GM18858 (cell line): ENCODE data around the gene TSPAN33.
"Not testable (repeated sequence)": the region's sequence is repeated elsewhere in the genome, so short reads cannot be mapped to it uniquely, and the experiment has no call there.

Experiments
- ATAC-seq: cut with Tn5 transposase; IDR thresholded peaks from one replicate; pipeline ENCODE4 v1.9.1; 2021; ENCODE audit not compliant: unreplicated experiment

The TSPAN33 gene

DNA sequence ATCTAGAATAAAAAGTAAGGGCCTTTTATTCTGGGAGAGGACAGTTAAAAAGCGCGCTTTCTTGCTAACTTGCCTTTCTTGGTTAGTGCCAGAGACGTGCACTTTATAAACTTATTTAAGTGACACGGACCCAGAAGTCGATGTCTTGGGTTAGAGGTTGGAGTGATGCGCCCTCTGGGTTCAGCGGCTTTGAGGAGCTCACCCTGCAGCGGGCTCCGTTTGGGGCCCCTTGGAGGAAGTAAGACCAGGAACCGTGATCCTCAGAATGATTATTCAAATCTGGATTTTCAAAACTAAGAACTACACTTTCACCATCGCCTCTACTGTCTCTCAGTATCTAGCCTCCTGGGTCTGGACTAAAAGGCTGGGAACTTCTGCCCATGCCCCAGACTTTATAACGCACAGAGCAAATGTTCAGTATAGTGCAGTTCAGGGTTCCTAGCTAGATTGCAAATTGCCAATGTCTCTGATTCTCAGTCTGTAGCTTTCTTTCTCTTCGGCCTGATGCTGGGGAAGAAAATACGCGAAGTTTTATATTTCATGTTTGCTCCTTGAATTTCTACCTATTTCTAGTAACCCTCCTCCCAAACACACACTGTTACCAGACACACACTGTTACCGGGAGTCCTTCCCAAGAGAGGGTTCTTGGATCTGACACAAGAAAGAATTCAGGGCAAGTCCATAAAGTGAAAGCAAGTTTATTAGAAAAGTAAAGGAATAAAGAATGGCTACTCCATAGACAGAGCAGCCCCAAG lies 25.4 kb downstream of the TSPAN33 start:
- peak; percentile 49 for ATAC-seq

DNA sequence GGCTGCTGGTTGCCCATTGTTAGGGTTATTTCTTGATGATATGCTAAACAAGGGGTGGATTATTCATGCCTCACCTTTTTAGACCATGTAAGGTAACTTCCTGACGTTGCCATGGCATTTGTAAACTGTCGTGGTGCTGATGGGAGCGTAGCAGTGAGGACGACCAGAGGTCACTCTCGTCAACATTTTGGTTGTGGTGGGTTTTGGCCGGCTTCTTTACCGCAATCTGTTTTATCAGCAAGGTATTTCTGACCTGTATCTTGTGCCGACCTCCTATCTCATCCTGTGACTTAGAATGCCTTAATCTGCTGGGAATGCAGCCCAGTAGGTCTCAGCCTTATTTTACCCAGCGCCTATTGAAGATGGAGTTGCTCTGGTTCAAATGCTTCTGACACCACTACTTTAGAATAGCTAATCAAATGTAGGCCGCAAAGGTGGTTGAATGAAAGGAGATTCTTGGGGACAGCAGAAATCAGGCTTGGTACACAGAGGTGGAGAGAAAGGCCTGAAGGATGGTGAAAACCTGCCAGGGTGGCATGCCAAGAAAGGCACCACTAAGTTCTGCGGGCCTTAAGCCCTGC lies 26.0 kb downstream of the TSPAN33 start:
- no peak for ATAC-seq

DNA sequence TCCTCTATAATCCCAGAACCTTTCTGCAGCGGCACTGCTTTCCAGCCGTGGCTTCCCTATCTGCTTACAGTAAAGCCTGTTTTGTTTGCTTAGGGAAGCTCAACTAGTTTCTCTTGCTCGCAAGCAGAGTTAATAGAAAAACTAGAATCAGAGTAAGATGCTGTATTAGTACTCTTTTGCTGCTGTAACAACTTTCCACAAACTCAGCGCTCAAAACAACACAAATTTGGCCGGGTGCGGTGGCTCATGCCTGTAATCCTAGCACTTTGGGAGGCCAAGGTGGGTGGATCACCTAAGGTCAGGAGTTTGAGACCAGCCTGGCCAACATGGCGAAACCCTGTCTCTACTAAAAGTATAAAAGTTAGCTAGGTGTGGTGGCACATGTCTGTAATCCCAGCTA lies 29.4 kb downstream of the TSPAN33 start:
- not testable (repeated sequence) for ATAC-seq

DNA sequence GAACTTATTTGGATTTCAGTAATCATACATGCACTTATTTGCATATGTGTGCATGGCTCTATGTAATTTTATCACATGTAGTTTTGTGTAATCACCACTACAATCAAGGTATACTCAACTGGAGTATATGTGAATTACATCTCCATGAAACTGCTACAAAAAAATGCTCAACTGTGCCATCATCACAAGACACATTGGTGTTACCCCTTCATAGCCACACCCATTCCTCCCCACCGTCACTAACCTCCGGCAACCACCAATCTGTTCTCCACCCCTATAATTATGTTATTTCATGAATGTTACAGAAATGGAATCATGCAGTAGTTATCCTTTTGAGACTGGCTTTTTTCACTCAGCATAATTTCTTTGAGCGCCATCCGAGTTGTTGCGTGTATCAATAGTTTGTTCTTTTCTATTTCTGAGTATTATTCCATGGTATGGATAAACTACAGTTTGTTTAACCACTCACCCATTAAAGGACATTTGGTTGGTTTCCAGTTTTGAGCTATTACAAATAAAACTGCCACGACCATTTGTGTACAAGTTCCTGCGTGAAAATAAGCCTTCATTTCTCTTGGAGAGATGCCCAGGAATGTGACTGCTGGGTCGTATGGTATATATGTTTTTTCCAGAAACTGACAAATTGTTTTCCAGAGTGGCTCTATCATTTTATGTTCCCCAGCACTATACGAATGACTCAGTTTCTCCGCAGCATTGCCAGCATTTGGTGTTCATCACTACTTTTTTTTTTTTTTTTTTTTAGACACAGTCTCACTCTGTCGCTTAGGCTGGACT lies 32.6 kb downstream of the TSPAN33 start:
- no peak for ATAC-seq

DNA sequence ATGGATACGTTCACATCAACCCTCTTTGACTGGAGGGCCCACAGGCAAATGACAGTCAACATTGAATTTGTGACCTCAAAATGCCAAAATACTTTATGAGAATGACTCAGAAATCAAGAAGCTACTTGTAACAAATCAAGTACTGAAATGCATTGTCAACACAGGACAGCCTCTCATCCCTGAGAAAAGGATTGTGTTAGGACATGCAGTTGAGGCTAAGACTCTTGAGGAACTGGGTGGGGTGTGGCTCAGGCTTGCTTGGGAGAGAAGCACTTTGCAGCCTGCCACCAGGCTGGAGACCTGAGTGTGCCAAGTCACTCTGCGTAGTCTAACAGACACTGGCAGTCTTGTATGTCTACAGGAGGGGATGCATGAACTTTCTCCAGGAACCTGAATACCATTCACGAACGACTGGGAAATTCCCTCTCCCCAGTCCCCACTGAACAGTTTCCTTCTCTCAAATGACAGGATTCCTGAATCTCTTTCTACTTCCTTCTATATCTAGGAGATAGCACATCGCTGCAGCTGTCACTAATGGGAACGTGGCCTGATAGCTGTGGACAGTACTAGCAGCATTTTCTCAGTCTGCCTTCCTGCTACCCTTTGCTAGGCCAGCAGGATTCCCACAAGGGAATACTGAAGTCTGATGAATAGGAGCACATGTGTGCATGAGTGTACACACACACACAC lies 40.6 kb downstream of the TSPAN33 start:
- no peak for ATAC-seq

GRCh38 chr7:129186749-129187260 lies 42.3 kb downstream of the TSPAN33 start:
- ATAC-seq, result no peak

DNA sequence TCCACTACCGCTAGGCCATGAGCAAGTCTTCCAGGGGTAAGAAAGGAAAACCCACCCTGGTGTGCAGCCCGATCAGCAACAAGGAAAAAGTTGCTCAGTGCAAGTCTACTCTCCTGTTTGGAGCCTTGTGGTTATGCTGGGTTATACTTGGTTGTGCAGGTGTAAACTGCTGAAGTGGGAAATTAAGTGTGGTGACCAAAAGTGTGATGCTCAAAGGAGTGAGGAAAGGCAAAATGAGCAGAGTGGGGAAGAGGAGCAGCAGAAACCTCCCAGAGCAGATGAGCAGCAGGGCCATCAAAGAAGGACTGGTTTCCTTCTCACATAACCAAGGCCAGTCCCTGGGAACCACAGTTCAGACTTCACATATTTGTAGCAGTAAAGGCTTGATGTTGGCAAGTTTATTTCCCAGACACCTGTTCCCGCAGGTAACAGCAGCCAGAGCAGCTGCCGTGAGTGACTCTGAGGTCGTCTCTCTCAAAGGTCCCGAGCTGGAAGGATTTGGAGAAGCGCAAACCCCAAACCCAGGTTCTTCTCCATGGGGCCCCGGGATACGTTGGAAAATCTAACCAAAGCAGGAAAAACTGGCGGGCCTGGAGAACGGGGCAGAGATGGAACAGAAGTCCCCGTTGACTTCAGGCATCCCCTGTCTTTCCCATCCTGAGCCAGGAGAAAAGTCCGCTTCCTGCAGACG lies 43.3 kb downstream of the TSPAN33 start:
- ATAC-seq, result no peak

GRCh38 chr7:129188372-129188891 lies 43.9 kb downstream of the TSPAN33 start, which contains the start of gene SMO:
SMO (plus strand) TSS chr7:129188633; CDS start chr7:129189152, 519 bp downstream.
- ATAC-seq, result no peak

- ATAC-seq, result no peak
Observed at GRCh38 chr7:129188892-129189660, 44.6 kb downstream of the TSPAN33 start.

DNA sequence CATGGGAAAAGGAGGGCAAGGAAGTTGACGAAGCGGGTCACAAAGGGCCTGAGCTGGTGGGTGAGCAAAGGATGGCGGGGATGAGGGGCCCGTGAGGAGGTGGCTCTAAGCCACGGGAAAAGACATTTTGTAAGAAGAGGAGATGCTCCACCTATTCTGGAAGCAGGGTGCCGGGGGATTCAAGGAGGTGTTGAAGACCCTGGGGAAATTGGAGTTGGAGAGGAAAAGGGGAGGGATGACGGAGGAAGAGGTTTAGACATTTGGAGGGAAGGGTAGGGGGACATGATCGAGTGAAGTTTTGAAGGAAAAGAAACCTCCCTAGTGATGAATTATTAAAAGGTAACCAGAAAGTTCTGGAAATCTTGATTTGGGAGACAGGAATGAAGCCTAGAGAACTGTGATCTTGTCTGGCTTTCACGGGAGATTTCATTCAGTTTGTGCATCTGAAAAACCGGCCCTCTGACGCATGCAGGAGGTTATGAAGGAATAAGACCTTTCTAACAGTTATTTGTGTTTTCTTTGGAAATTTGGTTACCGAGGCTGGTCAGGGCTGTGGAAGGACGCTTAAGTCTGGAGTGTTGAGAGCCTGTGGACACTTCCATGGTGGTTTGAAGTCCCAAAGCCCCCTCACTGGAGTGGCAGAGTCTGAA lies 45.3 kb downstream of the TSPAN33 start:
- no peak for ATAC-seq

- ATAC-seq, result no peak
Observed at GRCh38 chr7:129191272-129191671, 46.8 kb downstream of the TSPAN33 start.

GRCh38 chr7:129193892-129194291 lies 49.4 kb downstream of the TSPAN33 start:
- ATAC-seq, result no peak

DNA sequence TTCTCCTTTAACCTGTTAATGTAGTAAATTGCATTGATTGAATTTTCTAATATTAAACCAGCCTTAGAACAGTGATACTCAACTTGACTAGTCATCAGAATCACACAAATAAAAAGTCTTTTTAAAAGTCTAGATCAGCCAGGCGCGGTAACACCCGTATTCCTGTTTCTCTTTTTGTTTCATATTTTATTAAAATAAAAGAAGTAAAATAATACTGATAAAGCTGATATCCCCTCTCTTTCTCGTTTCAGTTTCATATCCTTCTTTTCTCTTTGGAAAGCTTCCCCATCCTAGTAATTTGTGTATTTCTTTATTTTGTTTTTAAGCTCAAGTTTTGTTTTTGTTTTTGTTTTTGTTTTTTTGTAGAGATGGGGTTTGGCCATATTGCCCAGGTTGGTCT lies 53.3 kb downstream of the TSPAN33 start:
- ATAC-seq, result no peak

DNA sequence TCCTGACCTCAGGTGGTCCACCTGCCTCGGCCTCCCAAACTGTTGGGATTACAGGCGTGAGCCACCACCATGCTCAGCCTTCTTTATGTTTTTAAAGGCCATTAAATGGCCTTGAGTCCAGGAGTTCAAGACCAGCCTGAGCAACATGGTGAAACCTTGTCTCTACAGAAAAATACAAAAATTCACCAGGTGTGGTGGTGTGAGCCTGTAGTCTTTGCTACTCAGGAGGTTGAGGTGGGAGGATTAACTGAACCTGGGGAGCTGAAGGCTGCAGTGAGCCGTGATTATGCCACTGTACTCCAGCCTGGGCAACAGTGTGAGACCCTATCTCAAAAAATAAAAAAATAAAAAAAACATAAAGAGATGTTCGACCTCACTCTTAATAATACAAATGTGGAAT lies 54.9 kb downstream of the TSPAN33 start:
- ATAC-seq, result no peak

GRCh38 chr7:129202058-129202777 lies 57.7 kb downstream of the TSPAN33 start:
- no peak for ATAC-seq

DNA sequence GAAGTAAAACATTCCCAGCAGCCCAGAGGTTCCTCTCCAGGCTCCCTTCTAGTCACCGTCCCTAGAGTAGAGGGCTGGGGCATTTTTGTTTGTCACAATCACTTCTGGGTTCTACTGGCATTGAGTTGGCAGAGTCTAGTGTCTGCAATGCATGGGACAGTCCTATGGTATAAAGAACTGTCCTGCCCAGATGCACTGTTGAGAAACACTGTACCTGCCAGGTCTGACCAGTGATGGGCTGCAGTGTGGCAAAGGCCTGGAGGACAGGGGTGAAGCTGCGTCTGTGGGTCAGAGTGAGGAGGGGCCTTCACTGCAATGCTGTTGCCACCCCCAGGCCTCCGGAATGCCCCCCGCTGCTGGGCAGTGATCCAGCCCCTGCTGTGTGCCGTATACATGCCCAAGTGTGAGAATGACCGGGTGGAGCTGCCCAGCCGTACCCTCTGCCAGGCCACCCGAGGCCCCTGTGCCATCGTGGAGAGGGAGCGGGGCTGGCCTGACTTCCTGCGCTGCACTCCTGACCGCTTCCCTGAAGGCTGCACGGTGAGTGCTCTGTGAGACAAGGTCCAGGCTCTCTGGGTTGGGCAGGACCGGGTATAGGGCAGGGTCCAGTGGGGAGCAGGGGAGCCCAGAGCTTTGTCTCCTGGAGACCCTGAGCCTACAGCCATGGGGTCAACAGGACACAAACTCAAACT lies 58.7 kb downstream of the TSPAN33 start:
- ATAC-seq, result no peak

GRCh38 chr7:129205126-129205818 lies 60.8 kb downstream of the TSPAN33 start:
- ATAC-seq, result no peak
